Nephron progenitor cell (in vitro differentiated cells): ENCODE results near the gene GTF3C6.
A peak's percentile ranks its signal among the peaks of the same experiment; 100 is the strongest.

ENCODE experiments used
- DNase-seq: peaks from one replicate; pipeline ENCODE4 v3.0.0; 2021
- H3K27ac Mint-ChIP-seq: 2 replicates; pipeline ENCODE4 v1.8.0; 2021; ENCODE audit warnings: mild to moderate bottlenecking, moderate library complexity, mixed read lengths
- H3K27me3 Mint-ChIP-seq: 2 replicates; pipeline ENCODE4 v1.8.0; 2021; ENCODE audit warnings: mild to moderate bottlenecking, low read depth, mixed read lengths; ENCODE audit not compliant: poor library complexity
- H3K36me3 Mint-ChIP-seq: 2 replicates; pipeline ENCODE4 v1.8.0; 2021; ENCODE audit warnings: low read depth, mixed read lengths
- H3K4me1 Mint-ChIP-seq: 2 replicates; pipeline ENCODE4 v1.8.0; 2021; ENCODE audit warnings: mixed read lengths
- H3K4me3 Mint-ChIP-seq: 2 replicates; pipeline ENCODE4 v1.8.0; 2021; ENCODE audit warnings: mild to moderate bottlenecking, moderate library complexity, mixed read lengths
- H3K9me3 Mint-ChIP-seq: 2 replicates; pipeline ENCODE4 v1.8.0; 2021; ENCODE audit warnings: mild to moderate bottlenecking, moderate library complexity, mixed read lengths
- CTCF ChIP-seq: fragments of 200-600 bp; sonication (generic); IDR thresholded peaks from 2 replicates; pipeline ENCODE4 v1.5.0; 2021; ENCODE audit warnings: antibody characterized with exemption

The GTF3C6 gene

GRCh38 chr6:110958329-110959192 lies at the start of gene GTF3C6:
TSS of gene GTF3C6 (plus strand) at chr6:110958706. CDS start at chr6:110958770, 64 bp downstream.
- Mint-ChIP-seq H3K27ac (peak within 1 kb of the TSS; percentile 97), H3K27me3 (peaks cover 14% of the 10 kb centered on the region), H3K36me3 (peaks cover 40% of the 10 kb centered on the region), H3K4me1 (peaks cover 16% of the 10 kb centered on the region), H3K4me3 (peak within 1 kb of the TSS; percentile 95), H3K9me3 (no peaks in the 10 kb centered on the region)
- TF ChIP-seq CTCF = no peak
- DNase-seq = peak; percentile 90

- H3K27me3 Mint-ChIP-seq = peaks cover 12% of the 10 kb centered on the region
- H3K36me3 Mint-ChIP-seq = no peaks in the 10 kb centered on the region
- no peak for TF ChIP-seq CTCF
- no peak overlapping the region for H3K27ac Mint-ChIP-seq
- no peak overlapping the region for H3K4me3 Mint-ChIP-seq
- no peaks in the 10 kb centered on the region for H3K4me1 Mint-ChIP-seq
- peaks cover 3% of the 10 kb centered on the region for H3K9me3 Mint-ChIP-seq
- no peak for DNase-seq
Observed at GRCh38 chr6:110930781-110931180, 27.7 kb upstream of the GTF3C6 start.

GRCh38 chr6:110933912-110934311 lies 24.6 kb upstream of the GTF3C6 start:
- TF ChIP-seq CTCF = no peak
- Mint-ChIP-seq H3K36me3 (no peaks in the 10 kb centered on the region), H3K27ac (no peak overlapping the region), H3K4me1 (no peaks in the 10 kb centered on the region), H3K9me3 (no peaks in the 10 kb centered on the region), H3K27me3 (peaks cover 5% of the 10 kb centered on the region), H3K4me3 (no peak overlapping the region)
- no peak for DNase-seq

GRCh38 chr6:110934381-110934898 lies 24.1 kb upstream of the GTF3C6 start:
- no peak for TF ChIP-seq CTCF
- no peak for DNase-seq
- Mint-ChIP-seq H3K36me3 (no peaks in the 10 kb centered on the region), H3K27ac (no peak overlapping the region), H3K27me3 (peaks cover 5% of the 10 kb centered on the region), H3K9me3 (no peaks in the 10 kb centered on the region), H3K4me1 (no peaks in the 10 kb centered on the region), H3K4me3 (no peak overlapping the region)

- no peak for DNase-seq
- Mint-ChIP-seq H3K27me3 (peaks cover 5% of the 10 kb centered on the region), H3K4me1 (no peaks in the 10 kb centered on the region), H3K36me3 (no peaks in the 10 kb centered on the region), H3K27ac (no peak overlapping the region), H3K9me3 (no peaks in the 10 kb centered on the region), H3K4me3 (no peak overlapping the region)
- no peak for TF ChIP-seq CTCF
Observed at GRCh38 chr6:110935171-110935570, 23.3 kb upstream of the GTF3C6 start.
